Adrenal gland (tissue), 12 donors: ENCODE measurements around the gene TYK2. TPM values are rescaled to one million over a fixed set of nuclear protein-coding genes. Genes with fewer than 3 reads are reported as not detected.

Experiments
- DNase-seq, 7 donors: peaks; one replicate each; pipeline ENCODE4 v3.0.0-alpha.2; 2019 to 2020
- H3K27ac ChIP-seq, 5 donors: fragments of 200-600 bp; sonication (generic) in 4 of 5; 1 replicate in 3 of 5; 2 replicates in 2 of 5; pipeline versions ENCODE4 v1.5.1 to v1.8.0; 2016 to 2020; ENCODE audit warnings: mild to moderate bottlenecking in 1 of 5
- H3K27me3 ChIP-seq: fragments of 200-600 bp; 2 replicates; pipeline ENCODE4 v1.8.0; 2021
- H3K36me3 ChIP-seq, 2 donors: fragments of 200-600 bp; replicated peaks in 1 of 2; 1 replicate in 1 of 2; 2 replicates in 1 of 2; pipeline versions ENCODE4 v1.5.1 to v1.8.0; 2018 to 2022
- H3K4me1 ChIP-seq, 2 donors: fragments of 200-600 bp; replicated peaks in 1 of 2; 1 replicate in 1 of 2; 2 replicates in 1 of 2; pipeline versions ENCODE4 v1.5.1 to v1.8.0; 2018 to 2021
- H3K4me3 ChIP-seq, 4 donors: fragments of 200-600 bp; sonication (generic) in 3 of 4; one replicate each; pipeline ENCODE4 v1.5.1; 2016 to 2018
- H3K9me3 ChIP-seq, 3 donors: fragments of 200-600 bp; sonication (generic) in 1 of 3; replicated peaks in 1 of 3; 1 replicate in 2 of 3; 2 replicates in 1 of 3; pipeline versions ENCODE4 v1.5.1 to v1.8.0; 2016 to 2021
- CTCF ChIP-seq, 6 experiments: fragments of 450-650 bp in 4 of 6; fragments of 200-600 bp in 2 of 6; sonication (generic) in 1 of 6; IDR thresholded peaks; 1 replicate in 5 of 6; 2 replicates in 1 of 6; pipeline versions ENCODE4 v1.5.1 to v1.8.0; 2016 to 2021; ENCODE audit warnings: antibody characterized with exemption in 6 of 6, mild to moderate bottlenecking in 2 of 6, moderate library complexity in 1 of 6
- POLR2A ChIP-seq, 2 donors: fragments of 450-650 bp; IDR thresholded peaks; one replicate each; pipeline ENCODE4 v1.6.1; 2017; ENCODE audit warnings: antibody characterized with exemption in 2 of 2, mild to moderate bottlenecking in 2 of 2, moderate library complexity in 1 of 2
- WGBS, 4 donors: extraction: QIAGEN DNeasy Blood & Tissue Kit in 2 of 4; methylation state at CpG; one replicate each; pipeline versions ENCODE4 v1.1.5 to v1.1.7; 2013 to 2017; 5-methylcytosine and 5-hydroxymethylcytosine counted together
- intact Hi-C, 2 donors: fragments of 100-400 bp; cut with DNase I; formaldehyde crosslinking; loops; one replicate each; pipeline versions ENCODE4 v1.14.1 to v1.15.0; 2022 to 2023
- polyA plus RNA-seq, 3 donors: library from polyadenylated mRNA; stranded (reverse); fragments of 200-250 nt in 2 of 3; fragments of 350-450 nt in 1 of 3; fragmentation: Illumina TruSeq in 1 of 3; extraction: RNeasy Lipid Tissue Mini Kit (QIAGEN cat#74804) in 1 of 3; gene quantifications; one replicate each; pipeline ENCODE4 v1.2.3, GENCODE V29; 2013 to 2014
- total RNA-seq, 9 donors: library from RNA; depleted of rRNA in 4 of 9; stranded (reverse); fragments of >200 nt in 4 of 9; fragments of 120-200 nt in 1 of 9; fragmentation: NEBNext Ultra II Directional in 1 of 9; extraction: Animal tissue kit (Norgen Biotek cat#: 25700) in 1 of 9; gene quantifications; one replicate each; pipeline versions ENCODE4 v1.1.0 to v1.2.4, GENCODE V29; 2013 to 2023
- donor health status: healthy with polysubstance abuse.
- donor health status: Bipolar disorder and iron deficiency.
- donor health status: DM: yes; HTN: yes; CAD: no.
- donor health status: DM: no; HTN: no; CAD: no.
- donor health status: DM: no; HTN: no; CAD: no.
- donor health status: DM: yes; HTN: yes; CAD: no.

Gene TYK2
- total and polyA plus RNA-seq, 12 donors = 56.1 to 408 (median 104) TPM

- no peak for TF ChIP-seq POLR2A (IDR thresholded peaks at IDR 0.05)
- peak; percentile 67 to 93 (median 84) for TF ChIP-seq CTCF (IDR thresholded peaks at IDR 0.05)
- intact Hi-C loops = no loop called here
- peak; percentile 72 to 86 (median 84) for DNase-seq
- Histone ChIP-seq H3K27ac (peak overlapping the region in 1 of 5 donors; percentile 73), H3K9me3 (no peaks in the 10 kb centered on the region), H3K27me3 (peaks cover 38% of the 10 kb centered on the region), H3K4me3 (peak overlapping the region in 1 of 4 donors; percentile 57), H3K4me1 (peaks cover 6 to 27% of the 10 kb centered on the region in 2 donors), H3K36me3 (no peaks in the 10 kb centered on the region)
- 2 to 13% (median 4%) methylated on average over 7 to 37 of the region's 38 CpGs for WGBS, 4 donors
Measured at GRCh38 chr19:10424011-10424637, 43.8 kb upstream of the TYK2 start.

- Histone ChIP-seq H3K9me3 (no peaks in the 10 kb centered on the region), H3K4me1 (peaks cover 6 to 27% of the 10 kb centered on the region in 2 donors), H3K4me3 (no peak overlapping the region), H3K27ac (no peak overlapping the region), H3K36me3 (no peaks in the 10 kb centered on the region), H3K27me3 (peaks cover 40% of the 10 kb centered on the region)
- 60 to 78% (median 69%) methylated on average over 3 of the region's 3 CpGs for WGBS, 4 donors
- no peak for DNase-seq
- intact Hi-C loops = no loop called here
- TF ChIP-seq CTCF (IDR thresholded peaks at IDR 0.05) (no peak), POLR2A (IDR thresholded peaks at IDR 0.05) (no peak)
Measured at GRCh38 chr19:10422846-10423245, 42.5 kb upstream of the TYK2 start.

GRCh38 chr19:10422046-10422461 lies 41.7 kb upstream of the TYK2 start:
- intact Hi-C loops = no loop called here
- WGBS, 4 donors = 44 to 63% (median 55%) methylated on average over 3 to 4 of the region's 4 CpGs
- TF ChIP-seq CTCF (IDR thresholded peaks at IDR 0.05) = no peak
- no peak for TF ChIP-seq POLR2A (IDR thresholded peaks at IDR 0.05)
- Histone ChIP-seq H3K4me3 (no peak overlapping the region), H3K9me3 (no peaks in the 10 kb centered on the region), H3K4me1 (peaks cover 6 to 27% of the 10 kb centered on the region in 2 donors), H3K27ac (no peak overlapping the region), H3K27me3 (peaks cover 48% of the 10 kb centered on the region), H3K36me3 (no peaks in the 10 kb centered on the region)
- DNase-seq = no peak

GRCh38 chr19:10421240-10422045 lies 41.1 kb upstream of the TYK2 start:
- no peak for DNase-seq
- no peaks in the 10 kb centered on the region for H3K36me3 ChIP-seq
- TF ChIP-seq CTCF (IDR thresholded peaks at IDR 0.05) (no peak), POLR2A (IDR thresholded peaks at IDR 0.05) (no peak)
- no peak overlapping the region for H3K4me3 ChIP-seq
- H3K9me3 ChIP-seq = no peaks in the 10 kb centered on the region
- WGBS, 4 donors = 13 to 29% (median 23%) methylated on average over 8 to 17 of the region's 17 CpGs
- peaks cover 6 to 27% of the 10 kb centered on the region in 2 donors for H3K4me1 ChIP-seq
- H3K27ac ChIP-seq = no peak overlapping the region
- intact Hi-C loops = no loop called here
- peaks cover 50% of the 10 kb centered on the region for H3K27me3 ChIP-seq
